Suprapubic skin (tissue), 3 donors: ENCODE data around the gene SEPHS1.

Experiments
- POLR2A ChIP-seq, 2 donors: fragments of 450-650 bp; IDR thresholded peaks; one replicate each; pipeline ENCODE4 v1.6.1; 2017; ENCODE audit warnings: antibody characterized with exemption in 2 of 2, mild to moderate bottlenecking in 2 of 2, moderate library complexity in 2 of 2
- TF ChIP-seq, protein P1 (sequence below), 2 donors: fragments of 200-600 bp in 1 of 2; fragments of 450-650 bp in 1 of 2; sonication (generic) in 1 of 2; IDR thresholded peaks; one replicate each; pipeline ENCODE4 v1.5.1; 2016 to 2019; ENCODE audit warnings: antibody characterized with exemption in 2 of 2, mild to moderate bottlenecking in 1 of 2, moderate library complexity in 1 of 2

DNA sequence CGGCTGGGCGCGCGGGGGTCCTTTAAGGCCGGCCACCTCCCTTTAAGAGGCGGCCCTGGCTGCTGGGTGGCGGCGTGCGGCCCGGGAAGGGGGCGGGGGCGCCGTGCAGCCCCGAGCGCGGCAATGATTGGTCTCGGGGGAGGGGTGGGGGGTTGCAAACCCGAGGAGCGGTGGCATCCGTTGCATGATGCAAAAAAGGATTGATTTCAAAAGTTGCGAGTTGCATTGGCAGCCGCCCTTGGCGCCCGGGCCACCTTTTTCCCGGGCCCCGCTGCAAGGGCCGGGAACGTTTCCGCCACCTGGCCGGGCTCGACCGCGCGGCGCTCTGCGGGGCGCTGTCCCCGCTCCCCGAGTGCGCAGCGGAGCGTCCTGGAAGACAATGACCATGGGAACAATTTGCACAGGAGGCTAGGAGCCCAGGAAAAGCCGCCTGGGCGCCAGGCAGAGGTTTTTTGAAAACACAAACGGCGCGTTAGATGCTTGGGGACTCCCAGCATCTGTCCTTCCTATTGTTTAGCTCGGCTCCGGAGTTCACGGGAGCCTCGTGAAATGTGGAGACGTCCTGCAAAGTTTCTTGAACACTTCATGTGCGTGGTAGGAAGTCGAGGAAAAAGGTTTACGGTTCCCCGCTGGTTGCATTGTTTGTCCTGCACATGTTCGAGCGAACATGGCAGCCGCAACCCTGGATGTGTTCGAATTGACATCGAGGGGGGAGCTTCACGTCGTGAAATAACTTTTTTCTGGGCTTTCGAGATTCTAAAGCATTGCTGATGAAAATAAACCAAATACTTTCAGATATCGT, at the start of gene SEPHS1:
- TF ChIP-seq, protein P1, sequence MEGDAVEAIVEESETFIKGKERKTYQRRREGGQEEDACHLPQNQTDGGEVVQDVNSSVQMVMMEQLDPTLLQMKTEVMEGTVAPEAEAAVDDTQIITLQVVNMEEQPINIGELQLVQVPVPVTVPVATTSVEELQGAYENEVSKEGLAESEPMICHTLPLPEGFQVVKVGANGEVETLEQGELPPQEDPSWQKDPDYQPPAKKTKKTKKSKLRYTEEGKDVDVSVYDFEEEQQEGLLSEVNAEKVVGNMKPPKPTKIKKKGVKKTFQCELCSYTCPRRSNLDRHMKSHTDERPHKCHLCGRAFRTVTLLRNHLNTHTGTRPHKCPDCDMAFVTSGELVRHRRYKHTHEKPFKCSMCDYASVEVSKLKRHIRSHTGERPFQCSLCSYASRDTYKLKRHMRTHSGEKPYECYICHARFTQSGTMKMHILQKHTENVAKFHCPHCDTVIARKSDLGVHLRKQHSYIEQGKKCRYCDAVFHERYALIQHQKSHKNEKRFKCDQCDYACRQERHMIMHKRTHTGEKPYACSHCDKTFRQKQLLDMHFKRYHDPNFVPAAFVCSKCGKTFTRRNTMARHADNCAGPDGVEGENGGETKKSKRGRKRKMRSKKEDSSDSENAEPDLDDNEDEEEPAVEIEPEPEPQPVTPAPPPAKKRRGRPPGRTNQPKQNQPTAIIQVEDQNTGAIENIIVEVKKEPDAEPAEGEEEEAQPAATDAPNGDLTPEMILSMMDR (IDR thresholded peaks at IDR 0.05), result no peak
- no peak for TF ChIP-seq POLR2A (IDR thresholded peaks at IDR 0.05)
